M059J (cell line): ENCODE results near the gene RALGPS1. TPM values are rescaled to one million over a fixed set of nuclear protein-coding genes. Genes with fewer than 3 reads are reported as not detected.

Experiments
- DNase-seq: peaks from one replicate; pipeline ENCODE4 v3.0.0-alpha.2; 2012; ENCODE audit warnings: low read depth
- total RNA-seq: library from RNA; depleted of rRNA; stranded (reverse); fragments of >200 nt; shearing (Covaris generic); gene quantifications from 2 replicates; pipeline ENCODE4 v1.2.3, GENCODE V29; 2014

RALGPS1 gene
- total RNA-seq, 1 experiment from 2014 or later = 9.8 TPM

- DNase-seq = peak; percentile 43
These were observed 207.1 kb downstream of the RALGPS1 start for GRCh38 chr9:127121628-127122175.

DNA sequence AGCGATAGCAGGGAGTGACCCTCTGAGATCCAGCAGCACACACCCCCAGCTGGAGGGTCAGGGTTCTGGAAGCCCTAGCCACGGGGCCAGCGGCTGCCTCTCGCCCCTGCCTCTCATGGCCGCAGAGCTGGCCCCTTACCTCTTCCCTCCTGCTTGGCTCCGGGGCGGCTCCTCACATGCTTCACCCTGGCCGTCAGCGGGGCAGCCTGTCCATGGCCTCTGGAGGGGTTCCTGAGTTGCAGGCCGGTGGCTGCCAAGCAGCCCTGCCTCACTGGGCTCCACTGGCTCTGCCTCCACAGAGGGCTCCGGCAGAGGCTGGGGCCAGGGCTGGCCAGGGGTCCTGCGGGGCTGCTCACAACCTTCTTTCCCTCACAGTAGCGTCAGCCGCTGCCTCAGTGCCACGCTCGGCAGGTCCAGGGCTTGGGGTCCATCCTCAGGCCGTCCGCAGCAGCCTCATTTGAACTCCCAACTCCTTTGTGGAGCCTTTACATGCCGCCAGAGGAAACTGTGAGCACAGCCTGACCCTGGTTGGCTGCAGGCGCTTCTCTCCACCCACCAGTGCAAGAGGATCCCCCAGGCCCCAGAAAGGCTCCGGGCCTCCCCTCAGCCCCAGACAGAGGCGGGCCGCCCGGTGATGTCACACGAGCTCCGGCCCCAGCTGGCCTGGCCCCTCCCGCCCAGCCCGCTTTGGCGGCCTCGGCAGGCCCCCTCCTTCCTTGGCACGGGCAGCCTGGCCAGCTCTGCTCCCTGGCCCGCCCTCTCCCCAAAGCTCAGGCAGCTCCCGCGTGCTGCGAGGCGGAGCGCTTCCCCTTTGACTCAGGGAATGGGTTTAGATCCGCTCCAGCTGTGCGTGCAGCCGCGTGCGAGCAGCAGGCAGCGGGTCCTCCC lies 207.8 kb downstream of the RALGPS1 start, which contains the start of gene ANGPTL2:
Gene ANGPTL2, minus strand, starts transcription at position 460 of the 888 bp plus-strand sequence. CDS start 13,904 bp downstream, outside the sequence.
- DNase-seq = peak; percentile 89

DNA sequence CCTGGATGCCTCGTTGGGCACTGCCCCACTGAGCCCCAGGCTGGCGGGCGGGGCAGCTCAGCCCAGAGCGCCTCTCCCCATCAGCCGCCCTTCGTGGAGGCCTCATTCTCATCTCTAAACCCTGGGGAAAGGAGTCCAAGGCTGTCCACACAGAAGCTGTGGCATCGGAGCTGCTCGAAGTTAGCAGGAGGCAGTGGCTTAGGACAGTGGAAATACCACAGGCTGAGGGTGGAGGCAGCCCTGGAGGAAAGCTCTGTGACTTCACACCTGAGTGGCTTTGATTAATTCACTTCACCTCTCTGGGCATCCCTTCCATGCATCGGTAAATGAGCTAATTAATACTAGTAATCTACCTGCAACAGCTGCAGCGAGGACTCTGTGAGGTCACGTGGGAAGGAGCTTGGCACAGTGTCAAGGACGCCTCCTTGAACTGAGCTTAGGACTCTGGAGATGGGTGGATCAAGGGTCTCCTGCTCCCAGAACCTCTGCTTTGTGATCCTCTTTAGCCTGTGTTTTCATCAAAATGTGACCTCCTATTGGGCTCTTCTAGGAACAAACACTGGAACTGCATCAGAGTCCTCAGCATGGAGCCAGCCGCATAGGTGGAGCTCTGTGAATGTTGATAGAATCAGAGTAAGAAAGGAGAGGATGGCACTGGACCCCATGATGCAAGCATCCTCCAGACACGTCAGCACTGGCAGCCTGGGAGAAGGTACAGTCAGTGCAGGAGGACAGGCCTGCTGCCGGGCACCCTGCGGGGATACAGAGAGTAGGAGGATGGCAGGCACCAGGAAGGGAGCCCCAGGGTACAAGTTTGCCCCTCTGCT lies 208.7 kb downstream of the RALGPS1 start:
- no peak for DNase-seq

DNA sequence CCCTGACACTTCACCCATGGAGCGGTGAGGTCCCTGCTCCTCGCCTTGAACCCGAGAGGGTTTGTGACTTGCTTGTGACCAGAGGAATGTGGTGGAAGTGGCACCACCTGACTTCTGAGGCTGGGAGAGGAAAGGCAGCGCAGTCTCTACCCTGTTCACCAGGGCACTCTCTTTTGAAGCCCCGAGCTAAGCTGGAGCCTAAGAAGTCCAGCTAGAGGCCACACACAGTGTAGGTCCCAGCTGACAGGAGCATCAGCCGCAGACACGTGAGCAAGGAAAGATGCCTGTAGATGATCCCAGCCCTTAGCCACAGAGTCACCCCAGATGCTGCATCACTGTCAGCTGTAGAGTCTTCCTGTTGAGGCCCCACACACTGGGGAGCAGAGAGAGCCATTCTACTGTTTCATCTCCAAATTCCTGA lies 209.5 kb downstream of the RALGPS1 start:
- no peak for DNase-seq

- DNase-seq = no peak
These were observed 210.2 kb downstream of the RALGPS1 start for GRCh38 chr9:127124792-127125191.

DNA sequence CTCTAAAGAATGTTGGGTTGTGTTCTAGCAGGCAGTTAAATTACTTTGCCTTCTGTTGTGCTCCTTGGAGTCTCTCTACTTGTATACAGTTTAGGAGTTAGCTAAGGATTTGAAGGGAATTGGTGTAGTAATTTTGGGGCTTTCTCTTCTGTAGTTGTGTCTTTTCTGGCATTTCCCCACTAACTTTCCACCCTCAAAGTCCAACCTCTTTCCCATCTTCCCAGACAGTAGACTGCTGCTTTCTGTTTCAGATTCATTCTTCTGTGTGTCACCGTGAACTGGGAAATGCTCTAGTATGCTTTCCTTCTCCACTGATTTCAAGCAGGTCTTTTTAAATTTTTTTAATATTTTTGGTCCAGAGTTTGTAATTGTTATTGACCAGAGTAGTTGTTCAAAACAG lies 212.4 kb downstream of the RALGPS1 start:
- no peak for DNase-seq

- peak; percentile 82 for DNase-seq
These were observed 213.9 kb downstream of the RALGPS1 start for GRCh38 chr9:127128341-127129072.

DNA sequence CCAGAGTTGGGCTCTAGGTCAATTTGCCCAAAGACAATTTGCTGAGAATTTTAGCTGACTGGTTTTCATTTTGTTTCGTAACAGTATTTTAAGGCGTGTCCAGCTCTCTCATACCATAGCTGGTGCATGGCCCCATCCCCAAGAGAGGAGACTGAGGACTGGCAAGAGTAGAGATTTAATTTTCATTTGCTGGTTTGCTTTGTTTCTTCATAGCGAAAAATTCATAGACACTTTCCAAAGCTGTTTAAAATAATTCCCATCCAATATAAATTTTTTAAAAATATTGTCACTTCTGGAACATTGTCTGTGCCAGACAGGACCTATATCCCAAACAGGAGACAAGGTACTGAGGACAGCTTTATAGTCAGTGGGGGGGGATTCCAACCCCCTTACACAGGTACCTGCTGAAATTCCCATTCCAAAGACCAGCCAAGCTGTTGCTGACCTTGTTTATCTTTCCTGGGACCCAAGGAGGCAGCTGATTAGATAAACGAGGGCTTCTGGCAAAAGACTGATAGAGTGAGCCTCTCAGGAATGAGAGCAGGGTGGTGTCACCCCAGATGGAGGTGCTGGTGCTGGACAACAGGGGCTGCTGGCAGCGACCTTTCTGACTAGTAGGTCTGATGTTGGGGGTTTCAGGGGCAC lies 214.6 kb downstream of the RALGPS1 start:
- DNase-seq = no peak

DNA sequence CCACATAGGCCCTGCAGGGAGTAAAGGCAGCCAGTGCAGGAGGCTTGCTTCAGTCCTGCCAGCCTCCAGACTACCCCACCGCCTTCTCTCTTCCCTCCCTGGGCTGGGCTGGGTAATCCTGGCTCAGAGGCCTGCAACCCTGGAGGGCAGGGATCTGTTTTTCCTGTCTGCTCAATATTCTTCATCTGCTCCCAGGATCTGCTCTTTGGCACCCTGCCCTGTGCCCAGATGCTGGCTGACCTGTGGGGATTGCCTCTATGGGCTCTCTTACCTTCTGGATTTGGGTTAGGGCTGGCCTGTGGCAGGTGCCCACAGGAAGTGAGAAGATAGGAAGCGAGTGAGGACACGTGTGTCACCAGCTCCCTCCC lies 215.1 kb downstream of the RALGPS1 start:
- DNase-seq = no peak

DNA sequence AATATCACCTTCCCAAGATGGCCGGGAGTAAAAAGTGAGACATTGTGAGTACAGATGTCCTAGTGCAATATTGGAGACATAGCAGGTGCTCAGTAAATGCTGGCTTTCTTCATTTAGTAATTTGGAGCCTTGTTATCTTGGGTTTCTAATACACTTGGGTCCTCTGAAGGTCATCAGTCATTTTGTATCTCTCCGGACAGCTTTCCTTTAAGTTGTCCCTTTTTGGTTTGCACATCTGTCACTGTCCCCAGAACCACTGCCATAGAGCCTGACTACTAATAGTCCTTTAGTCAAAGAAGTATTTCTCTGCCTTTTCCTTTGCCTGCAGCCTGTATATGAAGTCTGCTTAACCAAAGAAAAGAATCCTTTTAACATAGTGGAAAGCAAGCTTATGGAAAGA lies 215.7 kb downstream of the RALGPS1 start:
- no peak for DNase-seq

- DNase-seq = peak; percentile 83
These were observed 216.3 kb downstream of the RALGPS1 start for GRCh38 chr9:127130661-127131538.

GRCh38 chr9:127131871-127132270 lies 217.3 kb downstream of the RALGPS1 start:
- peak; percentile 85 for DNase-seq

GRCh38 chr9:127132375-127132774 lies 217.8 kb downstream of the RALGPS1 start:
- no peak for DNase-seq

DNA sequence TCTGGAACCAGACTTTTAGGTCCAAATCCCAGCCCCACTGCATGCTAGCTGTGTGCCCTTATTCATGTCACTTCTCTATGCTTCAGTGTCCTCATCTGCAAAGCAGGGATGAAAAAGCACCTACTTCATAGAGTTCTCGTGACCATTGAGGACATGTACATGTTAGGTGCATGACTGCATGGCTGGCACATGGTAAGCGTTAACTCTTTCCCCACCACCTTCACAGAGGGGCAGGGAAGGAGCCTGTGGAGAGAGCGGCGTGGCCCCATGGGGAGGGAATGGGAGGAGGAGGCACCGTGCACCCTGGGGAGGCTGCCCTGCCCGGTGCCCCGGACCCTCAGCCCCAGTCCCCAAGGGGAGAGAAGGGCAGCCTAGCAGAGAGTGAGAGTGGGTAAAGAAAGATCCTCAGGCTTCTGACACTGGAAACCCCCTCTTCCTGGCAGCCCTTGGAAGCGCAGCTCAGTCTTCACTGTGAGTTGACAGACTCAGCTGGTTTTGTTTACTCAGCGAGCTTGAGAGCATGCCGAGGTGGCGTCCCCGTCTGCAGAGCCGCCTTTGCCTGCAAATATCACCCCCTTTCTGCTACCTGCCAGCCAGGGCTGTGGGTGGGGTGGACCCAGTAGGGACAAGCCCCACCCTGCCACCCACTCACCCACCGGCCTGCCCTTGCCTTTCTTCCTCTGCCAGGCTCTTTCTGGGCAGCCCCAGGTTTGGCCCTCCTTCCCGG lies 218.5 kb downstream of the RALGPS1 start:
- peak; percentile 49 for DNase-seq

DNA sequence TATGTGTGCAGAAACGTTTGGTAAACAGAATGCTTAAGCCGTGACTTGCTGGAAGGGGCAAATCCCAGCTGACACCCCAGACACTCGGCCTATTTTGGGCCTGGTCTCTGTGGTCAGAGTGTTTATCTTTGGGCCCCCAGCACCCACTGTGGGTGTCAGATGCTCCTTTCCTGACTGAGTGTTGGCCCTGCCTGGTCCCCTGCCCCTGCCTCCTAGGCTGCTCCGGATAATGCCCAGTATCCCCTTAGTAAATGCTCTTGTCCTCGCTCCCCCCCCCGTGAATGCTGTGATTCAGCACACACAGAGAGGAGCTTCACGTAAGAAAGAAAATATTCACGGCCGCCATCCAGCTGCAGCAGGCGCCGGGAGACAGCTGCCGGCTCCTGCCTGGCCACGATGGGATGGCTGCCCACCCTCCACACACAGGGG lies 219.2 kb downstream of the RALGPS1 start:
- DNase-seq = peak; percentile 72

DNA sequence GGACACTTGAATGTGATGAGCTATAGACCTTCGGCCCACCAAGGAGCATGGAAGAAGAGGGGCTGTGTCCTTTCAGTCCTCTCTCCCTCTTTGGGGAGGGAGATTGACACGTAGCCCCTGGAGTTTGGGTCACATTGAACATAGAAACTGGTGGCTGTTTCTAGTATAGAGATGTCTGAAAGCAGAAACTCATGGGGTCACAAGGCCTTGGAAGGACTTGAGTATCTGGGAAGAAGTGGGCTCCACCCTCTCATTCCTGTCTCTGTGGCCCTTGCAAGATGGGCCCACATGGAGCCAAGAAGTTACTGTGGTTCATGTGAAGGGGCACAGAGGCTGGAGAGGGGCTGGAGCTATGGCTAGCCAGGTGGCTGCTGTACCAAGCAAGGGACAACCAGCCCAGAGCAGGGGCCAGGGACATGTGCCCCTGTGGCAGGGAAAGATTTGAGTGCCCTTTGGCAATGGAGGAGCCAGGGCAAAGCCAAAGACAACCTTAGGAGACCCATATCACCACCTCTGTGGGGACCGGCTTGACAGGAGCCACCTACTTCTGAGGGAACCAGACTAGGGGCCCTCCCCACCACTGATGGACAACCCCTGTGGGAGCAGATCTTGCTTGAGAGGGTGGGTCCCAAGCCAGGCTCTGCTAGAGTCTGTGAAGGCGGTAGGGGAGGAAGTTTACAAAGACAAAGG lies 220.6 kb downstream of the RALGPS1 start:
- no peak for DNase-seq

DNA sequence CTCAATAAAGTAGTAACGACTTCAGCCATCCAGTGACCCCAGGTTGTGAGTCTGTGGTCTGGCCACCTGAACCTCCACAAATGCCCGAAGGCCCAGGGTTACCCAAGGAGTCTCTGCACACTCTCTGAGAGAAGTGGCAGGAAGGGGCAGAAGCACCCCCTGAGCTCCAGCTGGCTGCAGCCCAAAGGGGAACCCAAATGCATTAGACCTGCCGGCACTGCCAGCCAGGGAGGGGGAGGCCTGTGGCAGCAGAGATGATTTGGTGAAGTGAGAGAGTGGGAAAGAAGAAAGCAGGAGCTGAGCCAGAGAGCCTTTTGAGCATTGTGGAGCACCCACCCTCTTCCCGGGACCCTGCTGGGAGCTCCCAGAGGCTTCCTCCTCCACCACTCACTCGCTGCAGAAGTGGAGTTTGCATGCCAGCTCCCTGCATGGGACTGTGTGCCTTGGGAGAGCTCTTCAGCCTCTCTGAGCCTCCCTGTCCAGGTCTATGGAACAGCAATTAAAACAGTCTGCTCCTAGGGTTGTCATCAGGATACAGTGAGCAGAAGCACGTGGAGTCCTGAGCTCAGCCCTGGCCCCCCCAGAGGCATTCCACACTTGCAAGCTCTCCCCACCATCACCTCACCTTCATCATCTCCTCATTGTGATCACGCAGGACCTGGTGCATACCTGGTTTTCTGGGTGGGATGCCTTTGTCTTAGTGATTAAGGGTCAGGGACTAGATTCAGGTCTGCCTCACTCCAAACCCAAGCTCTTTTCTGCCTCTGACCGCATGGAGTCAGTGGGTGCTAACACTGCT lies 221.7 kb downstream of the RALGPS1 start:
- no peak for DNase-seq
